Measurements from ENCODE around the gene FOXN1. TPM values are rescaled to one million over a fixed set of nuclear protein-coding genes. Genes with fewer than 3 reads are reported as not detected.

FOXN1 gene
- total and polyA plus RNA-seq, 4 donors, result not detected

- no peak for DNase-seq (ENCODE audit: low spot score)
- peaks cover 2 to 5% (median 4%) of the 10 kb centered on the region in 4 donors for H3K4me1 ChIP-seq (ENCODE audit: control insufficient read depth in 4 of 4, insufficient read depth in 4 of 4, low read length in 3 of 4)
- TF ChIP-seq HNF4A (conservative IDR thresholded peaks at IDR 0.05), result no peak
- no peak for TF ChIP-seq ATF3 (IDR thresholded peaks at IDR 0.05)
- no peak for TF ChIP-seq FOXA1 (IDR thresholded peaks at IDR 0.05)
- TF ChIP-seq, protein P1, sequence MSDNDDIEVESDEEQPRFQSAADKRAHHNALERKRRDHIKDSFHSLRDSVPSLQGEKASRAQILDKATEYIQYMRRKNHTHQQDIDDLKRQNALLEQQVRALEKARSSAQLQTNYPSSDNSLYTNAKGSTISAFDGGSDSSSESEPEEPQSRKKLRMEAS (IDR thresholded peaks at IDR 0.05), result no peak
- TF ChIP-seq GABPA (IDR thresholded peaks at IDR 0.05 in 1 of 2, conservative IDR thresholded peaks at IDR 0.05 in 1 of 2), result no peak
- TF ChIP-seq, protein P2, sequence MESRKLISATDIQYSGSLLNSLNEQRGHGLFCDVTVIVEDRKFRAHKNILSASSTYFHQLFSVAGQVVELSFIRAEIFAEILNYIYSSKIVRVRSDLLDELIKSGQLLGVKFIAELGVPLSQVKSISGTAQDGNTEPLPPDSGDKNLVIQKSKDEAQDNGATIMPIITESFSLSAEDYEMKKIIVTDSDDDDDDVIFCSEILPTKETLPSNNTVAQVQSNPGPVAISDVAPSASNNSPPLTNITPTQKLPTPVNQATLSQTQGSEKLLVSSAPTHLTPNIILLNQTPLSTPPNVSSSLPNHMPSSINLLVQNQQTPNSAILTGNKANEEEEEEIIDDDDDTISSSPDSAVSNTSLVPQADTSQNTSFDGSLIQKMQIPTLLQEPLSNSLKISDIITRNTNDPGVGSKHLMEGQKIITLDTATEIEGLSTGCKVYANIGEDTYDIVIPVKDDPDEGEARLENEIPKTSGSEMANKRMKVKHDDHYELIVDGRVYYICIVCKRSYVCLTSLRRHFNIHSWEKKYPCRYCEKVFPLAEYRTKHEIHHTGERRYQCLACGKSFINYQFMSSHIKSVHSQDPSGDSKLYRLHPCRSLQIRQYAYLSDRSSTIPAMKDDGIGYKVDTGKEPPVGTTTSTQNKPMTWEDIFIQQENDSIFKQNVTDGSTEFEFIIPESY (IDR thresholded peaks at IDR 0.05), result no peak
These were observed 23.5 kb upstream of the FOXN1 start for GRCh38 chr17:28482551-28483199.

GRCh38 chr17:28484296-28484695, 21.9 kb upstream of the FOXN1 start:
- Histone ChIP-seq H3K36me3 (ENCODE audit: control insufficient read depth in 4 of 4, insufficient read depth in 3 of 4, low read depth in 1 of 4, low read length in 3 of 4) (no peaks in the 10 kb centered on the region), H3K9me3 (ENCODE audit: control insufficient read depth in 4 of 4, low read length in 3 of 4) (no peaks in the 10 kb centered on the region), H3K4me1 (ENCODE audit: control insufficient read depth in 4 of 4, insufficient read depth in 4 of 4, low read length in 3 of 4) (peaks cover 13 to 21% (median 20%) of the 10 kb centered on the region in 4 donors), H3K4me3 (ENCODE audit: low read depth in 1 of 3, low read length in 3 of 3) (no peak overlapping the region), H3K9ac (ENCODE audit: low read depth in 1 of 2, low read length in 2 of 2) (no peak overlapping the region), H3K27ac (ENCODE audit: low read depth in 1 of 2, low read length in 2 of 2) (no peak overlapping the region), H3K27me3 (ENCODE audit: control insufficient read depth in 4 of 4, insufficient read depth in 4 of 4, low read length in 3 of 4) (no peaks in the 10 kb centered on the region)
- no peak for DNase-seq (ENCODE audit: low spot score)
- TF ChIP-seq NR2F2 (IDR thresholded peaks at IDR 0.05) (no peak), JUND (IDR thresholded peaks at IDR 0.05) (no peak), RXRA (IDR thresholded peaks at IDR 0.05) (no peak), SP1 (IDR thresholded peaks at IDR 0.05) (no peak), EGR1 (IDR thresholded peaks at IDR 0.05; ENCODE audit: low read depth in 2 of 2) (no peak), CTCF (IDR thresholded peaks at IDR 0.05; ENCODE audit: low read depth, low read length, missing input control) (no peak), HNF4A (conservative IDR thresholded peaks at IDR 0.05) (no peak), ATF3 (IDR thresholded peaks at IDR 0.05) (no peak), GABPA (IDR thresholded peaks at IDR 0.05 in 1 of 2, conservative IDR thresholded peaks at IDR 0.05 in 1 of 2) (no peak), FOXA2 (IDR thresholded peaks at IDR 0.05) (no peak), FOXA1 (IDR thresholded peaks at IDR 0.05) (no peak), YY1 (IDR thresholded peaks at IDR 0.05) (no peak), TAF1 (conservative IDR thresholded peaks at IDR 0.05) (no peak), RAD21 (IDR thresholded peaks at IDR 0.05) (no peak), HNF4G (IDR thresholded peaks at IDR 0.05) (no peak)
- TF ChIP-seq, protein P2 (IDR thresholded peaks at IDR 0.05), result no peak
- TF ChIP-seq, protein P3, sequence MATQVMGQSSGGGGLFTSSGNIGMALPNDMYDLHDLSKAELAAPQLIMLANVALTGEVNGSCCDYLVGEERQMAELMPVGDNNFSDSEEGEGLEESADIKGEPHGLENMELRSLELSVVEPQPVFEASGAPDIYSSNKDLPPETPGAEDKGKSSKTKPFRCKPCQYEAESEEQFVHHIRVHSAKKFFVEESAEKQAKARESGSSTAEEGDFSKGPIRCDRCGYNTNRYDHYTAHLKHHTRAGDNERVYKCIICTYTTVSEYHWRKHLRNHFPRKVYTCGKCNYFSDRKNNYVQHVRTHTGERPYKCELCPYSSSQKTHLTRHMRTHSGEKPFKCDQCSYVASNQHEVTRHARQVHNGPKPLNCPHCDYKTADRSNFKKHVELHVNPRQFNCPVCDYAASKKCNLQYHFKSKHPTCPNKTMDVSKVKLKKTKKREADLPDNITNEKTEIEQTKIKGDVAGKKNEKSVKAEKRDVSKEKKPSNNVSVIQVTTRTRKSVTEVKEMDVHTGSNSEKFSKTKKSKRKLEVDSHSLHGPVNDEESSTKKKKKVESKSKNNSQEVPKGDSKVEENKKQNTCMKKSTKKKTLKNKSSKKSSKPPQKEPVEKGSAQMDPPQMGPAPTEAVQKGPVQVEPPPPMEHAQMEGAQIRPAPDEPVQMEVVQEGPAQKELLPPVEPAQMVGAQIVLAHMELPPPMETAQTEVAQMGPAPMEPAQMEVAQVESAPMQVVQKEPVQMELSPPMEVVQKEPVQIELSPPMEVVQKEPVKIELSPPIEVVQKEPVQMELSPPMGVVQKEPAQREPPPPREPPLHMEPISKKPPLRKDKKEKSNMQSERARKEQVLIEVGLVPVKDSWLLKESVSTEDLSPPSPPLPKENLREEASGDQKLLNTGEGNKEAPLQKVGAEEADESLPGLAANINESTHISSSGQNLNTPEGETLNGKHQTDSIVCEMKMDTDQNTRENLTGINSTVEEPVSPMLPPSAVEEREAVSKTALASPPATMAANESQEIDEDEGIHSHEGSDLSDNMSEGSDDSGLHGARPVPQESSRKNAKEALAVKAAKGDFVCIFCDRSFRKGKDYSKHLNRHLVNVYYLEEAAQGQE (IDR thresholded peaks at IDR 0.05), result no peak
- TF ChIP-seq, protein P1 (IDR thresholded peaks at IDR 0.05), result no peak
- 71% methylated on average over 2 of the region's 2 CpGs for WGBS

More at GRCh38 chr17:28482551-28483199, 23.5 kb upstream of the FOXN1 start:
- H3K27me3 ChIP-seq (ENCODE audit: control insufficient read depth in 4 of 4, insufficient read depth in 4 of 4, low read length in 3 of 4), result no peaks in the 10 kb centered on the region
- 74% methylated on average over 10 of the region's 10 CpGs for WGBS
- no peaks in the 10 kb centered on the region for H3K9me3 ChIP-seq (ENCODE audit: control insufficient read depth in 4 of 4, low read length in 3 of 4)
- H3K36me3 ChIP-seq (ENCODE audit: control insufficient read depth in 4 of 4, insufficient read depth in 3 of 4, low read depth in 1 of 4, low read length in 3 of 4), result no peaks in the 10 kb centered on the region
- no peak overlapping the region for H3K4me3 ChIP-seq (ENCODE audit: low read depth in 1 of 3, low read length in 3 of 3)
- H3K27ac ChIP-seq (ENCODE audit: low read depth in 1 of 2, low read length in 2 of 2), result no peak overlapping the region
- no peak overlapping the region for H3K9ac ChIP-seq (ENCODE audit: low read depth in 1 of 2, low read length in 2 of 2)
